ENCODE measurements around the gene CCL1.

CCL1 gene, protein sequence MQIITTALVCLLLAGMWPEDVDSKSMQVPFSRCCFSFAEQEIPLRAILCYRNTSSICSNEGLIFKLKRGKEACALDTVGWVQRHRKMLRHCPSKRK

DNA sequence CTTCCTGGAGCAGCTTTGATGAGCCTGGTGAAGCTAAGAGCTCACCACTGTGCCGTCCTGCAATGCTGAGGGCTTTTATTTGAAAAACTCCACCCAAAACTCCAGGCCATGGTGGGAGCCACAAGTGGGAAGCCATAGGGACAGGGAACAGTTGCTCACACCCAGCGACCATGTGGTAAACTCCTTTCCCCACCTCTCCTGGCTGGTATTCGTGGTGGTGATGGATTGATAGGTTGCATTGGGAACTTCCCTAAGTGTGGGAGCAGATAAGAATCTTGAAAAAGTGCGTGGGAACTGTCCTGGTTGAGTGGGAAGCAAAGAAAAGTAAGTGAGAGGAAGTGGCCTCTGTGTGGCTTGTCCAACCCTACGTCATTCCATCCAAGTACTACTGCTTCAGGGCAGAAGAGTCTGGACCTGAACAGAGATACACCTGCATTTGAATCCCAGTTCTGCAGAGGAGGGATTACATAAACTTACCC, at the start of gene CCL1:
CCL1 (minus strand) TSS at position 51 of the 479 bp plus-strand sequence. CDS start 72 bp downstream, outside the sequence.
- DNase-seq (ENCODE audit: low spot score) = no peak

DNA sequence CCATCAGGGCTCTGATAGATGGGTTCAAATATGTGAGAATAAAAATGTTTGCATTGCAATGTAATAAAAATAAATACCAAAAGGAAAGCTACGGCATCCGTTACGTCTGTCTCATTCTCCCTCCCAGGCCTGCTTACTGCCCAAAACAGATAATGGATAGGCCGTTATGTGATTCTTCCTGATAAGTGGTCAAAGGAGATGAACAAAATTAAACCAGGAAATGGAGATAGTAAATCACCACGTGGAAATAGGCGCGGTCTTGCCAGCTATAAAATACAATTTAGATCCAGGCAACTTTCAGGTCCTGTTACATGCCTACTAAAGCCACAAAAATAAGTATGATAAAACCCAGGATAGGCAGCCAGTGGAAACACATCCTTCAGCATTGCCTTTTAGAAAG, 49.5 kb upstream of the CCL1 start:
- DNase-seq (ENCODE audit: low spot score) = no peak

DNA sequence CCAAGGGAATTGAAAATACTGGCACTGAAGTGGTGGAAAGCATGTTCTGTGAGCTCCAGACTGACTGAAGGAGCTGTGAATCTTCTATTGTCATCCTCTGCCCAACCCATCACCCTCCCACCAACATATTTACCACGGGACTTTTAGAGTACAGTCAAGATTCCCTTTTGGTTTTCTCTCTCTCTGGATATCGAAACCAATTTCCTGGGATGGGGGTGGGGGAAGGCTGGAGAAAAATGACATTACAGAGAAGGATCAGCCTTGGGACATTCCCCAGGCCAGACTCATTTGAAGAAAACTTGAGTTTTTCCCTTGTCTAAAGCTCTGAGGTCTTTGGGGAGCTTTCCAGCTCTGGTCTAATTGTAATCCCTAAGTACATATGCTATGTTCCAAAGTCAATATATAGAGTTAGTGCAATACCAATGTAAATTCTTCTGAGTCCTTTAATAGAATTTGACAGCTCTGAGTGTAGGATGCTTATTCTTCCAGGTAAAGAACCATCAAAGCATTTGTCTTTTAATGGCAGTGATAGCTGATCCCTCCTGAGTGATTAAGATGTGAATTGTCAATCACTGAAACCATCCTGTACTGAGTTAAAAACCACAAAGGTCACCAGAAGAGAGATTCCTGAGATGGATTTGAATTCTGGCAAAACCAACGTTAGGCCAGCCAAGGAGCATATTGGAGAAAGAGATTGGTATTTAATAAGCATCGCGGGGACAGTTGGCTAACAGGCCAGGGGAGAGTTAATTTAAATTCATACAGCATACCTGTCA, 48.8 kb upstream of the CCL1 start:
- DNase-seq (ENCODE audit: low spot score) = no peak

DNA sequence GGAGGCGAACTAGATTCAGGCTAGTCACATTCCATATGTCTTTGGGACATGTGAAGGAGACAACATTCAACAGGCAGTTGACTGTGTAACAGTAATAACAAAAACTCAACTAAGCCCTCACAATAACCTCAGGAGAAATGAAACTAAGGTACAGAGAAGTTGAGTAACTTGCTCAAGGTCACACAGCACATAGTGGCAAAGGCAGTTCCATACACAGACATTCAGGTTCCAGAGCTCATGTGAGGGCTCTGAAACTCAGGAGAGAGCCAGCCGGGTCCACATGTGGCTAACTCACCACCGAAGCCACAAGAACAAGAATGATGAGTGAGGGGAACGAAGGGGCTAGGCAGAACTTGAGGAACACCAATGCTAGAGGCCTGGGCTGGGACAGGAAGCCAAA, 46.3 kb upstream of the CCL1 start:
- DNase-seq (ENCODE audit: low spot score) = no peak

DNA sequence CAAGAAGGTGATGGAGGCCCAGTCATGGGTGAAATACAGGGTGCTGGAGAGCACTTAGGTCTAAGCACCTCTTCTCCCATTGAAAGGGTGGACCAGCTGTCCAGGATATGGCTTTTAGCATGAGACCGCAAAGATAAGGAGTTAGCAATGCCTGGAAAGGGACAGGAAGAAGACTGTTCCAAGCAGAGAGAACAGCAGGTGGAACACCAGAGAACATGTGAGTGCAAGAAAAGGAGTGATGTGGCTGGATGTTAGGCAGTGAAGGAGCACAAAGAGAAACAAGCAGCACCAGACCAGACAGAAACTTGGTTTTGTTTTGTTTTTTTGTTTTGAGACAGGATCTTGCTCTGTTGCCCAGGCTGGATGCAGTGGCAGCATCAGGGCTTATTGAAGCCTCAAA, 45.4 kb upstream of the CCL1 start:
- no peak for DNase-seq (ENCODE audit: low spot score)

DNA sequence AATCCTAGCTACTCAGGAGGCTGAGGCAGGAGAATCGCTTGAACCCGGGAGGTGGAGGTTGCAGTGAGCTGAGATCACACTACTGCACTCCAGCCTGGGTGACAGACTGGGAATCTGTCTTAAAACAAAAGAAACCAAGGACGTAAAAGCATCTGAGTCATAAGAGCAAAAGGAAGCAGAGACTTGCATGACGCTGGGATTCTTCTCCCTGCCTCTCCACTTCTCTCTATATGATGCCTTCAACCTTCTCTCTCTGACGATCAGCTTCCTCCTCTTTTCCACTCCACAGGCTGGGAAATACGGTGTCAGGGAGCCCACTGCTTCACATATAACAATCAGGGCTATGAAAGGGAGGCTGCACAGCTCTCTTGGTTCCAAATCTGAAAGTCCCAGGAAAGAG, 43.2 kb upstream of the CCL1 start:
- no peak for DNase-seq (ENCODE audit: low spot score)

DNA sequence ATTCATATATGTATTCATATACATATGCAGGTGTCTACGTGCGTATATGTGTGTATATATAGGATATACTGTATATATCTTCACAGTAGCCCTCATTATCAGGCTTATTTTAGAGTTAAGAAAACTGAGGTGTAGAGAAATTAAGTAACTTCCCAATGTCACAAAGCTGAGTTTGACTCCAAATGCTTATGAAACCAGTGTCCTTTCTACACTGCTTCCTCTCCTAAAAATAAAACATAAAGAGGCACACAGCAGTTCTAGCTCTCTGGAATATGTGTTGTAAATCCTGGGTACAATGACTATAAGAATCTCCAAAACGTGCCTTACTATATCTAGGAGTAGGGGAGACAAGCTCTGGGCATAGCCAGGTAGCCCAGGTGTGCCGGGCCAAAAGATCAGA, 40.0 kb upstream of the CCL1 start:
- no peak for DNase-seq (ENCODE audit: low spot score)

DNA sequence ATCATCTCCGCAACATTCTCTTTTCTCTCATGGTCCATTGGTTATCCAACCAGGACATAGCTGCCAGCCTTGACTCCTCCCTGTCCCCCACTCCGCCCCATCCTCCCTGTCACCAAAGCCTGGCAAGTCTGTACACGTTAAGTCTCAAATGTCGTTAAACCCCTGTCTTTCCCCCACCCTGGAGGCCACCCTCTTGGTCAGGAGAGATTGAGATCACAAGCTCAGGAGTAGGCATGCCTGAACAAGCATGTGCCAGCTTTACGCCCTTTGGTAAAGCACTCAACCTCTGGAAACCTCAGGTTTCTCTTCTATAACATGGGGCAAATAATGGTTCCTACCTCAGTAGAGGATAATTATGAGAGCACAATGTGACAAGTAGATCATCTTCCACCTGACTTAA, 38.1 kb upstream of the CCL1 start:
- no peak for DNase-seq (ENCODE audit: low spot score)

DNA sequence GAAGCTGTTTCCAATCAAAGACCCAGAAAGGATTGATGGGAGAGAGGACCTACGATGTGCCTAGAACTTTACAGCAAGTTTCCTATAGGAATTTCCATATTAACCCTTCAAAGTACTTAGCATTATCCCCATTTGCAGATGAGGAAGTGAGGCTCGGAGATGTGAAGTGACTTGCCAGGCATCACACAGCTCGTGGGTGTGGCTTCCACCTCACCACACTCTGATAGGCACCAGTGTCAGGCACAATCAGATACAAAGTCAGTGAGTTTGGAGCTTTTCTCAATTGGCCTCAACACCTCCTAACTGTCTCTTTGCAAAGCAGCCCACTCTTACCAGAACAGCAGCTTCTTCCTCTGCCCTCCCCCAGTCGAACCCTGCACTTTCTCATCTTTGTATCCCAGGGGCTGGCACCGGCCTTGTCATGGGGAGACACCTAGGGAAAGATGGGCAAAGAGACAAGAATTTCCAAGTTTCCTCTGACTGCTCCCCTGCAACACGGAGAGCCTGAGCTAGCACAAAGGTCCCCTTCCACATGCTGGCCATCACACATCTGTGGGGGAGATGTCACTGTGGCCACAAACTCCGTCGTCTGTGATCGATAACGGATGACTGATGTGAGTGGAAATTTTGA, 37.4 kb upstream of the CCL1 start:
- no peak for DNase-seq (ENCODE audit: low spot score)

DNA sequence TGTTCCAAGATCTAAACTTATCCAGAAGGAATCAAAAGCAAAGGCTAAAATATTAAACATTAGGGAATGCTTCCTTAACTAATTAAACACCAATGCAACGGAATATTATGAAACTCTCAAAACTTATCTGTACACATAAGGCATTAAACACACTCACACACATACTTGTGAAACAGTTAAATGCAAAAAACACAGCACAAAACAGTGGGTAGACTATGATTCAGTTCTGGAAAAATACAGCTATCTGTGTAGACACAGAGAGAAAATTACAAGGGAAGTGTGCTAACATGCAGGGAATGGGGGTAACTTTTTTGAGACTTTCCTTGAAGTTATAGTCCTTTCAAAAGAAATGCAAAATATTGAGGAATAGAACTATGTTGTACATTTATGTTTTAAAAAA, 36.7 kb upstream of the CCL1 start:
- DNase-seq (ENCODE audit: low spot score) = no peak

DNA sequence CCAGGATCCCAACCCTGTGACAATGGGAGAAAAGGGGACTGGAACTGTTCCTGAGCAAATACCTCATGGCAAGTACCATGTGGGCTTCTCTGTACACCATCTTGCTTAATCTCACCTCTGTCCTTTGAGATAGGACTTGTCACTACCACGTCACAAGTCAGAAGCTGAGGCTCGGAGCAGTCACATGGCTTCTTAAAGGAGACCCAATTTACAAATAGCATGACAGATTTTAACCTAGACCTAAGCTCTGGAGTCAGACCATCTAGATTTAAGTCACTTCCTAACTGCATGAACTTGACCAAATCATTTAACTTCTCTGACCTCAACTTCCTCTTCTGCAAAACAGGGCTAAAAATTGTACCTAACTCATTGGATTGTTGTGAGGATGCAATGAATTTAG, 36.0 kb upstream of the CCL1 start:
- DNase-seq (ENCODE audit: low spot score) = no peak

DNA sequence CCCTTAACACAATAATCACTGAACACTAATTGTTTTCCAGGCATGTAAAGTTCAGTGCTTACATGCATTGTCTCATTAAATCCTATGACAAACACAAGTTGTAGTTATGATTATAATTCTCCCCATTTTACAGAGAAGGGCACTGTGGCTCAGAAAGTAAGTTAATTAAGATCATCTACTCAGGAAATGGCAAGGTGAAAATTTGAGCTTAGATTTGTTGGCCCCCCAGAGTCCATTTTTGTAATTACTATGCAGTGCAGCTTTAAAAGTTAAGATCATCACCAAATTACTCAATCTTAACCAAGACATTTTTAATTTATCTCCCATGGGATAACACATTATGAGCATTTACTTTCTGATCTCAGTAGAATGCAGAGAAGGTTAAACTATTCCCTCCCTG, 34.2 kb upstream of the CCL1 start:
- no peak for DNase-seq (ENCODE audit: low spot score)

DNA sequence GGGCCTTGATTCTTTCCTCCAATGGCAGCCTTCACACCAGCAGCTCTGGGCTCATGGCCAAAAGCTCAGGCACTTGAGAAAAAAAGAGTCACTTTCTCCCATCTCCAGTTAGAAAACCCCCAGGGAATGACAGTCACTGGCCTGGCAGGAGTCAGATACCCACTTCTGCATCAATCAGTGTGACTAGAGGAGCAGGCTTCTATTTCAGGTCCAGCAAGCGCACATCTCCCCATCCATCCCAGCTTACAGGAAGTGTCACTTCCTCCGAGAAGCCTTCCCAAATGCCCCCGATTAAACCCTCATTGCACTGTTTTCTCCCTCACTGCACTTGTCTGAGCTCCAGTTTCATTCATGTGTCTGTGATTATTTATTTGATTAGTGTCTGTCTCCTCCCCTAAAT, 30.4 kb upstream of the CCL1 start:
- DNase-seq (ENCODE audit: low spot score) = no peak

DNA sequence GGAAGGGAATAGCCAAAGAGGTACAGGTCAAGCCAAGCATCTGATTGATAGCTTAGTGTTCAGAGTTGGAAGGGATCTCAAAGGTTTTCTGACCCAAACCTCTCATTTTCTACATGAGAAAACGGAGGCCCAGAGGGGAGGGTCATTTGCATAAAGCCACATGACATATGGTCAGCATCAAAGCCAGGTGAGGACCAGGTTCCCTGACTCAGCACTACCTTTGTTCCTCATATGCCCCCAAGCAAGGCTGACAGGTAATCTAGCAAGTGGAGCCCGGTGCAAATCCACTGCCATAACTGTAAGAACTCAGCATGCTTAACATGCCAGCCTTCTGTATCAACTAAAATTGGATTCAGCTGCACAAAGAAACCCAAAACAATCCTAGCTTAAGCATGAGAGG, 28.2 kb upstream of the CCL1 start:
- DNase-seq (ENCODE audit: low spot score) = no peak

DNA sequence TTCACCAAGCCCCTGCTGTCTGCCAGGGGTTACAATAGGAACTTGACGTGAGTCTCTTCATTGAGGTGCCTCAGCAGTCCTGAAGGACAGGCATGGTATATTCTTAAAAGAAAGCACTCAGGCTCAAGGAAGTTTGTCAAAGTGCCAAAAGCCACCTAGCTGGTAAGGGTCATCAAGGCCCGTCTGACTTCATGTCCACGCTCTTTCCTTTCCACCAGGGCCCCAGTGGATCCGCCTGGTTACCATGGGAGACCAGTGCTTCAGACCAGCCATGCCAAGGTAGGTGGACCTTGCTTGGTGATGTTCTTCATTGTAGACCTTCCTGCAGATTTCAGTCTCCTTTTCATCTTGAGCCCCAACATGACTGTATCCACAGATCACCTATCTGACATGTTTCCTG, 27.6 kb upstream of the CCL1 start:
- no peak for DNase-seq (ENCODE audit: low spot score)

DNA sequence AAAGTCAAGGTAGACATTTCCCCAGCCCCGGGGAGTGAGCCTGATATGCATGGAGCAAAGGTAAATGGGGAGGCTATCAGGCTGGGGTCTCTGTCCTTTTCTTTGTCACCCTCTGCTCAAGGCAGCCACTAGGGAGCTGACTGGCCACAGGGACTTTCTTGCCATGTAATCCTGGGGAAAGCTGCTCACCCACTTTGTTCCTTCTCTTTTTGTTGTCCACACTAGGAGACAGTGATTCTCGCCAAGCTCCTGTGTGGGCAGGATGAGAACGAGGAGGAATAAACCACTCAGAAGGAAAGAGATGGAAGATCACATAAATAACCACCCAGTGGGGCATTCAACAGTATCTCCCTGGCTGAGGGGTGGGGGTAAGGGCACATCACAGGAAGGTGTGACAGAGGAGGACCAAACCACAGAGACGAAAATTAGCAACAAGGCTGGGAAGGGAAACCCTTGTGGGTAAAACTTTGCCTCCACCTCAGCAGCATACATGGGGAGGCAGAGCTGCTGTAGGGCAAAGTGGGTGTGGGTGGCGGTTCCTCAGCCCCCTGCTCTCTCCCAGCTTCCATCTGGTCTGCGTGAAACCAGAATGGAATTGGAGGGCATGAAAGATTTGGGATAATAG, 26.2 kb upstream of the CCL1 start:
- DNase-seq (ENCODE audit: low spot score) = no peak

DNA sequence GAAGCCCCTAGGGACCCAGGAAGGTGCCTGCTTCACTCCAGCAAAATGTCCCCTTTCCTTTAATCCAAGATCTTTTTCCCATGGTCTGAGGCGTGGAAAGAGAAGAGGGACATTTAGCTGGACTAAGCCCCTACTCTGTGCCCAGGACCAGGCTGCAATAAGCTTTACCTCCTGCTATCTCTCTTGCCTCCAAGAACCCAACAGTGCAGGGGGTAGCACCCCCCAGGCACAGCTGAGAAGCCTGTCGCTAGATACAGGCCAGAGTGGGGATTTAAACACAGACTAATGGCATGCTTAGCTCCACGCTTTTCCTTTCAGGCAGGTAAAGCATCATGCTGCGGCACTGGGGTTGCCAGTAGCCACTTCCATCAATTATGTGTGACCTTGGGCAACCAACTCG, 24.5 kb upstream of the CCL1 start:
- DNase-seq (ENCODE audit: low spot score) = no peak

DNA sequence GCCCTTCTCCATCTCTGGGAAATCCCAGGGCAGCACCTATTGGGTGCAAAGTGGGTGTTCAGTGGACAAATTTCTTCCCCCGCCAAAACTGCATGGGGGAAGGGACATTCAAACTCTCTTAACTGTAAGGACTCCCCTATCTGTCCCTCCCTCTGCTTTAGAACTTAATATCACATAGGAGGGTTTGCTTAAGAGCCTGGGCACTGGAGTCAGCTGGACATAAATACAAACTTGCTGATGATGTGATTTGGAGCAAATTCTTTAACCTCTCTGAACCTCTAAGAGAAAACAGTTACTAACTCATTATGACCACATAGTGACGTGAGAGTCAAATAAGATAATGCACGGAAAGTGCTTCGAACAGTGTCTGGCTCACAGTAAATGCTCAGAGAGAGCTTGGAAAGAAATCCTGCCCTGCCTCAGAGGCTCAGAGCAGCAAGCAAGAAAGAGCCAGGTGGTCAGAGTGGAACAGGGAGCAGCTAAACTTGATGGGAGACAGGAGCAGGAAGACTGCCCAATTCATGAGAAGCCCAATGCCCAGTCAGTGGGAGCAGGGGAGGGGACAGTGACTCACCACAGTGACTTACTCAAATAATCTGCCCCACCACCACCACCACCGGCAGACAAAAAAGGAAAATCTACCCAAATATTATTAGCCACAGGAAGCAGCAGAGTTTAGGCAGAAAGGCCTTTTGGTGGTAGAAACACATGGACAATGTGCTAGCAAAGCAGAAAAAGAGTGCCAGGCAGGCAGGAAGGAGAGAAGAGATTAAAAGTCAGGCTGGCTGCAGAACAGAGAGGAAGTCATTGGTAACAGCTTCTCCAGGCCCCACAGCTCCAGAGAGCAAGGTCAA, 23.9 kb upstream of the CCL1 start:
- DNase-seq (ENCODE audit: low spot score) = no peak

DNA sequence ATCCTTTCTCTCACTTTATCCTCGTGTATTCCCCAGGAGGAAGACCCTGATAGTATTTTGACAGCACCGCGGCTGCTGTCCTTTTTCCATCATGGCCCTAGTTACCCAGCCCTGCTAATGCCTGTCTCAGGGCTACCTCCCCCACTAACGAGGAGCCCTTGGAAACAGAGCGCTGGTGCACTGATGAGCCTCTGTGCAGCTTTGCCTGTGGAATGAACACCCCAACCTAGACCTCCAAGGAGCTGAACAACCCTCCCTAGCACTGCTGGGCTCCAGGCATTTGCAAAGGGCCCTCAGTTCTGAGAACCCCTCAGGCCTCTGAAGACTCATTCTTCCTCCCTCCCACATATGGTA, 23.3 kb upstream of the CCL1 start:
- no peak for DNase-seq (ENCODE audit: low spot score)

DNA sequence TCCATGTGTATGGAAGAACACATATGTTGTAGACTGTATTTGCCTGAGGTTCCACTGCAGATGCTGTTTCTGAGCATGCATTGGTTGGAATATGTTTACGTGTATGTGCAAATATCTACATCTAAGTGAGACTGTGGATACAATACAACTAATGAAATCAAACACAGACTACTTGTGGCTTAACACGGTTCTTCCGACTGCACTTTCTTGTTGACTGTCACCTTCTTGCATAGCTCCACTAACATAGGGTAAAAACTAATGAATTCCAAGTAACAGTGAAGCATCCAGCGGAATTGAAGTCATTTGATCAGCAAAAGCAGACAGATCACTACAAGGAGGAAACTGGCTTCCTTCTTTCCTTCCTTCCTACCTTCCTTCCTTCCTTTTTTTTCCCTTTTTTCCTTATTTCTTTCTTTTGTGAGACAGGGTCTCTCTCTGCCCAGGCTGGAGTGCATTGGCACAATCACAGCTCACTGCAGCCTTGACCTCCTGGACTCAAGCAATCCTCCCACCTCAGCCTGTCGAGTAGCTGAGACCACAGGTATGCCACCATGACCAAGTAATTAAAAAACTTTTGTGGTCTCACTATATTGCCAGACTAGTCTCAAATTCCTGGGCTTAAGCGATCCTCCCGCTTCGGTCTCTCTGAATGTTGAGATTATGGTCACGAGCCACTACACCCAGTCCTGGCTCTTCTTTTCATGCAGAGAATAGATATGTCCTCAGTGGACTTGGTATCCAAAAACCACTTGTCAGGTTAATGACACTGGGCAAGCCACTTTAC, 22.0 kb upstream of the CCL1 start:
- DNase-seq (ENCODE audit: low spot score) = no peak

DNA sequence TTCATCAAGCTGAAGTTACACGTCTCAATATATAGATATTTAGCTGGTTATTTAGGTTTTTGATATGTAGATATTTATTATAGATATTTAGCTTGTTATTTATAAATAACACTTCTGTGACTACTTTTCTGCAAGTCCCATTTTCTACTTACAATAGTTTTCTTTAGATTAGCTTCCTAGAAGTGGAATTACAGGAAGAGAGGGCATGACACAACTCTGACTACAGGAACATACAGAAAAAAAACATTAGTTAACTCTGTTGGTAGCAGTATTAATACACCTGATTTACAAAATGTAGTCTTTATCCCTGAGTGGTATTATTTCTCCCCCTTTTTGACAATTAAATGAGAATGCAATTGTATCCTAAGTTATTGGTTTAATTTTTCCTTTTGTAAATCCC, 21.2 kb upstream of the CCL1 start:
- DNase-seq (ENCODE audit: low spot score) = no peak

DNA sequence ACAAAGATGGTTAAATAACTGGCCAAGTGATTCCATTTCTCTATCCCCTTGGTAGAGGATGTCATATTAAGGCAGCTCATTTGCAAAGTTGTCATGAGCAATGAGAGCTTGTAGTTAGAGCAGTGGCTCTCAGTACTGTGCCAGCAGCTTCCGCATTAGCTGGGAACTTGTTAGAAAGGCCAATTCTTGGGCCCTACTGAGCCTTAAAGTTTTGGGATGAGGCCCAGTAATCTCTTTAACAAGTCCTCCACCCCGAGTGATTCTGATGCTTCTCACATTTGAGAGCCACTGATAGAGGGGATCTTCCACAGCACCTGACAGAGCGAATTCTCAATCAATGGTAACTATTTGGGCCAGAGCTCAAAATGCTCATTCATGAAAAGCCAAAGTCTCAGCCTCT, 20.2 kb upstream of the CCL1 start:
- no peak for DNase-seq (ENCODE audit: low spot score)
